Panc1 (cell line): ENCODE measurements around the gene UBASH3A. TPM values are rescaled to one million over a fixed set of nuclear protein-coding genes. Genes with fewer than 3 reads are reported as not detected.

ENCODE experiments used
- ATAC-seq: fragments of 200-7000 bp; cut with Tn5 transposase; 2 replicates; pipeline ENCODE4 v1.9.1; 2020; ENCODE audit warnings: mild to moderate bottlenecking, moderate library complexity
- BruUV-seq: library from RNA; stranded (reverse); fragments of 400-500 nt; replicated peaks from 2 replicates; lab custom pipeline; 2021; lab: Mats Ljungman, UMichigan
- CTCF ChIA-PET: fragments of 300-600 bp; sonication (Branson Sonifier 250); formaldehyde crosslinking; loops from one replicate; lab custom pipeline; 2022; ENCODE audit warnings: antibody characterized with exemption; lab: Charles Lee
- POLR2A ChIA-PET: fragments of 300-600 bp; sonication (Branson Sonifier 250); formaldehyde crosslinking; loops from one replicate; lab custom pipeline; 2022; ENCODE audit warnings: antibody characterized with exemption; lab: Charles Lee
- DNase-seq: peaks from one replicate; pipeline ENCODE4 v3.0.0-alpha.2; 2010; ENCODE audit warnings: low read depth, low spot score
- H3K27ac ChIP-seq: 2 replicates; pipeline ENCODE4 v1.5.1; 2011; ENCODE audit warnings: mild to moderate bottlenecking, low read length, inconsistent platforms
- H3K27me3 ChIP-seq: fragments of 200-500 bp; sonication (Bioruptor generic); 2 replicates; pipeline ENCODE4 v1.6.0; 2014; ENCODE audit warnings: low read length, inconsistent platforms; ENCODE audit not compliant: control insufficient read depth, insufficient read depth
- H3K36me3 ChIP-seq: fragments of 200-500 bp; sonication (Bioruptor generic); 2 replicates; pipeline ENCODE4 v1.5.1; 2014; ENCODE audit warnings: inconsistent platforms, mild to moderate bottlenecking, low read length, moderate library complexity; ENCODE audit not compliant: control insufficient read depth, insufficient read depth
- H3K4me1 ChIP-seq: 2 replicates; pipeline ENCODE4 v1.5.1; 2011; ENCODE audit warnings: inconsistent platforms, mild to moderate bottlenecking, low read length, moderate library complexity; ENCODE audit not compliant: control insufficient read depth, insufficient read depth
- H3K4me3 ChIP-seq, 2 experiments: 2 replicates each; pipeline ENCODE4 v1.5.1; 2011 to 2012; ENCODE audit warnings: low read depth in 2 of 2, low read length in 2 of 2, mild to moderate bottlenecking in 2 of 2, inconsistent platforms in 1 of 2, moderate library complexity in 1 of 2
- H3K9me3 ChIP-seq: fragments of 200-500 bp; sonication (Bioruptor generic); 2 replicates; pipeline ENCODE4 v1.5.1; 2014; ENCODE audit warnings: low read depth, mild to moderate bottlenecking, inconsistent platforms, low read length, moderate library complexity; ENCODE audit not compliant: control insufficient read depth, insufficient read depth
- CTCF ChIP-seq: fragments of 450-650 bp; IDR thresholded peaks from 2 replicates; pipeline ENCODE4 v1.5.1; 2017; ENCODE audit warnings: mild to moderate bottlenecking
- POLR2AphosphoS5 ChIP-seq: IDR thresholded peaks from 2 replicates; pipeline ENCODE4 v1.6.1; 2012; ENCODE audit warnings: mild to moderate bottlenecking, low read depth, low read length, moderate library complexity
- REST ChIP-seq, 2 experiments: IDR thresholded peaks; 2 replicates each; pipeline ENCODE4 v1.6.1; 2011 to 2012; ENCODE audit warnings: low read depth in 2 of 2, control low read depth in 1 of 2, low read length in 1 of 2, mild to moderate bottlenecking in 1 of 2, moderate library complexity in 1 of 2; ENCODE audit not compliant: insufficient read depth in 1 of 2
- SIN3A ChIP-seq: IDR thresholded peaks from 2 replicates; pipeline ENCODE4 v1.6.1; 2012; ENCODE audit warnings: low read depth, mild to moderate bottlenecking, low read length, moderate library complexity, borderline replicate concordance; ENCODE audit not compliant: insufficient read depth
- TCF7L2 ChIP-seq: IDR thresholded peaks from 2 replicates; pipeline ENCODE4 v1.6.1; 2011; ENCODE audit warnings: mild to moderate bottlenecking, low read depth, low read length, inconsistent platforms
- in situ Hi-C: cut with HindIII; loops from 2 replicates; pipeline ENCODE4 v1.10.0; 2016; ENCODE audit warnings: low sequenced_read_pairs, low pct_unique_long_range_greater_than_20kb
- intact Hi-C: fragments of 100-400 bp; cut with micrococcal nuclease; formaldehyde crosslinking; loops from one replicate; pipeline ENCODE4 v1.10.0; 2022; ENCODE audit not compliant: unreplicated experiment
- total RNA-seq: library from RNA; stranded (reverse); gene quantifications from one replicate; pipeline ENCODE4 v1.2.1, GENCODE V29; 2021; ENCODE audit not compliant: unreplicated experiment

Gene UBASH3A
- total RNA-seq, 1 experiment from 2014 or later = 0.33 TPM

- ChIA-PET CTCF (no interaction called here), POLR2A (no interaction called here)
- intact Hi-C loops (no loop called here), in situ Hi-C loops (no loop called here)
- ATAC-seq = no peak
- H3K4me1 ChIP-seq = no peaks in the 10 kb centered on the region
- peaks cover 3% of the 10 kb centered on the region; the same call in 1 of the 2 replicates for H3K27me3 ChIP-seq
- no TSS peak for BruUV-seq
- no peak overlapping the region for H3K27ac ChIP-seq
- peaks cover 5% of the 10 kb centered on the region; the same call in 1 of the 2 replicates for H3K9me3 ChIP-seq
- DNase-seq = no peak
- TF ChIP-seq SIN3A (no peak), REST (IDR thresholded peaks at IDR 0.05; ENCODE audit: insufficient read depth in 1 of 2, low read depth in 2 of 2, low read length in 1 of 2) (no peak), POLR2AphosphoS5 (no peak), TCF7L2 (no peak), CTCF (no peak)
- H3K36me3 ChIP-seq = no peaks in the 10 kb centered on the region
- no peak overlapping the region for H3K4me3 ChIP-seq
Measured at GRCh38 chr21:42433946-42434551, 30.3 kb downstream of the UBASH3A start.

- no peak for DNase-seq
- no peaks in the 10 kb centered on the region for H3K36me3 ChIP-seq
- intact Hi-C loops = no loop called here
- no peak overlapping the region for H3K27ac ChIP-seq
- no peak for ATAC-seq
- POLR2A ChIA-PET = no interaction called here
- TF ChIP-seq CTCF (no peak), SIN3A (no peak), POLR2AphosphoS5 (no peak), TCF7L2 (no peak), REST (IDR thresholded peaks at IDR 0.05; ENCODE audit: insufficient read depth in 1 of 2, low read depth in 2 of 2, low read length in 1 of 2) (no peak)
- no peak overlapping the region for H3K4me3 ChIP-seq
- peaks cover 5% of the 10 kb centered on the region; the same call in 1 of the 2 replicates for H3K9me3 ChIP-seq
- no TSS peak for BruUV-seq
- CTCF ChIA-PET = no interaction called here
- no peaks in the 10 kb centered on the region for H3K4me1 ChIP-seq
- peaks cover 3% of the 10 kb centered on the region; the same call in 1 of the 2 replicates for H3K27me3 ChIP-seq
- in situ Hi-C loops = no loop called here
Measured at GRCh38 chr21:42434884-42435283, 31.2 kb downstream of the UBASH3A start.
